ENCODE data around the gene ITPK1.

Gene ITPK1

GRCh38 chr14:92988786-92989755 is 126.7 kb downstream of the ITPK1 start:
- no peak for DNase-seq (ENCODE audit: low read depth in 2 of 2)

GRCh38 chr14:92987713-92988510 is 127.8 kb downstream of the ITPK1 start:
- DNase-seq (ENCODE audit: low read depth in 2 of 2) = no peak

- no peak for DNase-seq (ENCODE audit: low read depth in 2 of 2)
Observed at GRCh38 chr14:92987148-92987570, 128.6 kb downstream of the ITPK1 start.

- no peak for DNase-seq (ENCODE audit: low read depth in 2 of 2)
Observed at GRCh38 chr14:92986254-92987147, 129.2 kb downstream of the ITPK1 start.

- no peak for DNase-seq (ENCODE audit: low read depth in 2 of 2)
Observed at GRCh38 chr14:92985521-92985920, 130.2 kb downstream of the ITPK1 start.

- DNase-seq (ENCODE audit: low read depth in 2 of 2) = no peak
Observed at GRCh38 chr14:92984896-92985295, 130.8 kb downstream of the ITPK1 start.

- no peak for DNase-seq (ENCODE audit: low read depth in 2 of 2)
Observed at GRCh38 chr14:92984082-92984788, 131.5 kb downstream of the ITPK1 start.

- DNase-seq (ENCODE audit: low read depth in 2 of 2) = no peak
Observed at GRCh38 chr14:92982956-92983355, 132.8 kb downstream of the ITPK1 start.

- no peak for DNase-seq (ENCODE audit: low read depth in 2 of 2)
Observed at GRCh38 chr14:92981726-92982125, 134.0 kb downstream of the ITPK1 start.

GRCh38 chr14:92980866-92981265 is 134.9 kb downstream of the ITPK1 start:
- DNase-seq (ENCODE audit: low read depth in 2 of 2) = no peak

- DNase-seq (ENCODE audit: low read depth in 2 of 2) = no peak
Observed at GRCh38 chr14:92978229-92979021, 137.3 kb downstream of the ITPK1 start.

- no peak for DNase-seq (ENCODE audit: low read depth in 2 of 2)
Observed at GRCh38 chr14:92976268-92976667, 139.5 kb downstream of the ITPK1 start.

GRCh38 chr14:92974541-92975345 is 141.0 kb downstream of the ITPK1 start:
- DNase-seq (ENCODE audit: low read depth in 2 of 2) = no peak

GRCh38 chr14:92973798-92974372 is 141.8 kb downstream of the ITPK1 start:
- no peak for DNase-seq (ENCODE audit: low read depth in 2 of 2)

- no peak for DNase-seq (ENCODE audit: low read depth in 2 of 2)
Observed at GRCh38 chr14:92973261-92973797, 142.4 kb downstream of the ITPK1 start.

GRCh38 chr14:92971601-92972180 is 144.0 kb downstream of the ITPK1 start:
- no peak for DNase-seq (ENCODE audit: low read depth in 2 of 2)

GRCh38 chr14:92970271-92970670 is 145.5 kb downstream of the ITPK1 start:
- no peak for DNase-seq (ENCODE audit: low read depth in 2 of 2)

- DNase-seq (ENCODE audit: low read depth in 2 of 2) = no peak
Observed at GRCh38 chr14:92969871-92970270, 145.9 kb downstream of the ITPK1 start.
